ENCODE data around the gene CPNE4.

- TF ChIP-seq CTCF (IDR thresholded peaks at IDR 0.05 in 8 of 11, conservative IDR thresholded peaks at IDR 0.05 in 3 of 11) (no peak), POLR2A (IDR thresholded peaks at IDR 0.05) (no peak), POLR2AphosphoS5 (IDR thresholded peaks at IDR 0.05) (no peak)
These were observed 36.8 kb downstream of the CPNE4 start for GRCh38 chr3:131998027-131998426.
